ENCODE results near the gene PPP2R5E.

The PPP2R5E gene

GRCh38 chr14:63517354-63517753 is 25.8 kb downstream of the PPP2R5E start:
- DNase-seq, result no peak

- DNase-seq, result no peak
Observed at GRCh38 chr14:63515240-63515639, 27.9 kb downstream of the PPP2R5E start.

GRCh38 chr14:63513756-63514155 is 29.4 kb downstream of the PPP2R5E start:
- DNase-seq, result no peak

- no peak for DNase-seq
Observed at GRCh38 chr14:63512861-63513260, 30.3 kb downstream of the PPP2R5E start.

- DNase-seq, result no peak
Observed at GRCh38 chr14:63510538-63510937, 32.6 kb downstream of the PPP2R5E start.

GRCh38 chr14:63508033-63508432 is 35.1 kb downstream of the PPP2R5E start:
- DNase-seq, result no peak

- no peak for DNase-seq
Observed at GRCh38 chr14:63504648-63505047, 38.5 kb downstream of the PPP2R5E start.

GRCh38 chr14:63501429-63501828 is 41.7 kb downstream of the PPP2R5E start:
- no peak for DNase-seq

GRCh38 chr14:63499701-63500250 is 43.4 kb downstream of the PPP2R5E start:
- DNase-seq, result no peak

GRCh38 chr14:63496837-63497400 is 46.3 kb downstream of the PPP2R5E start:
- DNase-seq, result no peak

- peak; percentile 31 for DNase-seq
Observed at GRCh38 chr14:63493246-63493645, 49.9 kb downstream of the PPP2R5E start.

GRCh38 chr14:63492391-63492790 is 50.8 kb downstream of the PPP2R5E start:
- DNase-seq, result no peak

GRCh38 chr14:63487724-63488123 is 55.5 kb downstream of the PPP2R5E start:
- DNase-seq, result no peak

- no peak for DNase-seq
Observed at GRCh38 chr14:63486738-63487137, 56.4 kb downstream of the PPP2R5E start.

GRCh38 chr14:63483315-63483714 is 59.9 kb downstream of the PPP2R5E start:
- no peak for DNase-seq

GRCh38 chr14:63480599-63480998 is 62.6 kb downstream of the PPP2R5E start:
- no peak for DNase-seq

GRCh38 chr14:63478437-63478852 is 64.7 kb downstream of the PPP2R5E start:
- no peak for DNase-seq

- DNase-seq, result no peak
Observed at GRCh38 chr14:63478010-63478409, 65.2 kb downstream of the PPP2R5E start.

GRCh38 chr14:63477556-63477955 is 65.6 kb downstream of the PPP2R5E start:
- DNase-seq, result no peak

GRCh38 chr14:63475761-63476160 is 67.4 kb downstream of the PPP2R5E start:
- DNase-seq, result no peak

GRCh38 chr14:63474844-63475243 is 68.3 kb downstream of the PPP2R5E start:
- DNase-seq, result no peak

- no peak for DNase-seq
Observed at GRCh38 chr14:63474111-63474510, 69.1 kb downstream of the PPP2R5E start.

GRCh38 chr14:63472986-63473788 is 70.0 kb downstream of the PPP2R5E start:
- no peak for DNase-seq

Data from DMS79 (cell line).